NCI-H2227 (cell line): ENCODE measurements around the gene MUC5AC.

Source experiments
- DNase-seq: peaks from one replicate; lab custom pipeline; 2025; ENCODE audit not compliant: unreplicated experiment; lab: John Stamatoyannopoulos, UW

MUC5AC gene

GRCh38 chr11:1120532-1121330 is 37.0 kb upstream of the MUC5AC start:
- DNase-seq: no peak

GRCh38 chr11:1121331-1121812 is 36.4 kb upstream of the MUC5AC start:
- no peak for DNase-seq

GRCh38 chr11:1121813-1122663 is 35.7 kb upstream of the MUC5AC start:
- no peak for DNase-seq

GRCh38 chr11:1122664-1123002 is 35.1 kb upstream of the MUC5AC start:
- DNase-seq: no peak

- DNase-seq: no peak
Observed at GRCh38 chr11:1123970-1124369, 33.8 kb upstream of the MUC5AC start.

GRCh38 chr11:1125803-1126202 is 31.9 kb upstream of the MUC5AC start:
- no peak for DNase-seq

- DNase-seq: no peak
Observed at GRCh38 chr11:1126491-1126926, 31.2 kb upstream of the MUC5AC start.

GRCh38 chr11:1126935-1127663 is 30.7 kb upstream of the MUC5AC start:
- DNase-seq: no peak

- DNase-seq: no peak
Observed at GRCh38 chr11:1127664-1128162, 30.0 kb upstream of the MUC5AC start.

- no peak for DNase-seq
Observed at GRCh38 chr11:1128311-1129142, 29.2 kb upstream of the MUC5AC start.

- no peak for DNase-seq
Observed at GRCh38 chr11:1129143-1129610, 28.6 kb upstream of the MUC5AC start.

- no peak for DNase-seq
Observed at GRCh38 chr11:1129611-1130160, 28.1 kb upstream of the MUC5AC start.

GRCh38 chr11:1130276-1131032 is 27.3 kb upstream of the MUC5AC start:
- DNase-seq: no peak

GRCh38 chr11:1131033-1131911 is 26.5 kb upstream of the MUC5AC start:
- no peak for DNase-seq

- DNase-seq: no peak
Observed at GRCh38 chr11:1134848-1135445, 22.8 kb upstream of the MUC5AC start.

GRCh38 chr11:1138097-1138496 is 19.7 kb upstream of the MUC5AC start:
- no peak for DNase-seq

GRCh38 chr11:1139441-1140083 is 18.2 kb upstream of the MUC5AC start:
- no peak for DNase-seq
